T-cell (primary cell): ENCODE measurements around the gene SYNGR3. TPM values are rescaled to one million over a fixed set of nuclear protein-coding genes. Genes with fewer than 3 reads are reported as not detected.
"Not testable (repeated sequence)": the region's sequence is repeated elsewhere in the genome, so short reads cannot be mapped to it uniquely, and the experiment has no call there.

Source experiments
- ATAC-seq, 4 experiments: fragments of 200-7000 bp in 3 of 4; fragments of 150-1000 bp in 1 of 4; cut with Tn5 transposase; replicated peaks in 1 of 4; 1 replicate in 3 of 4; 2 replicates in 1 of 4; pipeline ENCODE4 v1.10.0; 2021; ENCODE audit warnings: moderate library complexity in 3 of 4, mild to moderate bottlenecking in 2 of 4, moderate number of reproducible peaks in 1 of 4
- CTCF ChIA-PET, 2 donors: fragments of 300-600 bp; sonication (Branson Sonifier 250); formaldehyde crosslinking; loops; one replicate each; lab custom pipeline; 2022; ENCODE audit warnings: antibody characterized with exemption in 2 of 2; lab: Charles Lee
- POLR2A ChIA-PET, 2 donors: fragments of 300-600 bp; sonication (Branson Sonifier 250); formaldehyde crosslinking; loops; one replicate each; lab custom pipeline; 2022; ENCODE audit warnings: antibody characterized with exemption in 2 of 2; lab: Charles Lee
- DNase-seq, 35 experiments: peaks; one replicate each; pipeline versions ENCODE4 v3.0.0 to v3.0.0-alpha.2; 2013 to 2023
- H3K27ac ChIP-seq: one replicate; pipeline ENCODE4 v1.5.1; 2013; ENCODE audit warnings: low read length
- H3K27me3 ChIP-seq, 2 experiments: replicated peaks in 1 of 2; 1 replicate in 1 of 2; 2 replicates in 1 of 2; pipeline versions ENCODE4 v1.6.1 to v1.7.0; 2013; ENCODE audit warnings: low read length in 1 of 2, mixed read lengths in 1 of 2; ENCODE audit not compliant: control insufficient read depth in 2 of 2, insufficient read depth in 2 of 2; ENCODE audit errors: extremely low read depth in 1 of 2
- H3K36me3 ChIP-seq, 2 donors: 1 replicate in 1 of 2; 2 replicates in 1 of 2; pipeline versions ENCODE4 v1.6.1 to v1.7.0; 2013; ENCODE audit warnings: low read length in 1 of 2; ENCODE audit not compliant: control insufficient read depth in 2 of 2, insufficient read depth in 1 of 2; ENCODE audit errors: extremely low read depth in 1 of 2
- H3K4me1 ChIP-seq, 2 experiments: 1 replicate in 1 of 2; 2 replicates in 1 of 2; pipeline versions ENCODE4 v1.6.1 to v1.7.0; 2013; ENCODE audit warnings: low read length in 2 of 2, mixed read lengths in 1 of 2; ENCODE audit not compliant: insufficient read depth in 2 of 2, control insufficient read depth in 1 of 2; ENCODE audit errors: extremely low read depth in 1 of 2
- H3K4me3 ChIP-seq, 2 donors: 1 replicate in 1 of 2; 2 replicates in 1 of 2; pipeline versions ENCODE4 v1.5.1 to v1.7.0; 2013; ENCODE audit warnings: mild to moderate bottlenecking in 2 of 2, low read length in 1 of 2, moderate library complexity in 1 of 2; ENCODE audit not compliant: control insufficient read depth in 1 of 2; ENCODE audit errors: extremely low read depth in 1 of 2
- H3K9me3 ChIP-seq: 2 replicates; pipeline ENCODE4 v1.7.0; 2013
- H3K27ac Mint-ChIP-seq, 2 donors: one replicate each; pipeline ENCODE4 v1.8.0; 2020 to 2021; ENCODE audit warnings: mild to moderate bottlenecking in 2 of 2, mixed read lengths in 2 of 2
- H3K27me3 Mint-ChIP-seq, 2 donors: one replicate each; pipeline ENCODE4 v1.8.0; 2021 to 2022; ENCODE audit warnings: mixed read lengths in 2 of 2
- H3K36me3 Mint-ChIP-seq: one replicate; pipeline ENCODE4 v1.8.0; 2021; ENCODE audit warnings: mixed read lengths
- H3K4me1 Mint-ChIP-seq, 3 donors: one replicate each; pipeline ENCODE4 v1.8.0; 2020 to 2022; ENCODE audit warnings: mixed read lengths in 3 of 3, mild to moderate bottlenecking in 1 of 3
- H3K4me3 Mint-ChIP-seq, 3 donors: one replicate each; pipeline ENCODE4 v1.8.0; 2020 to 2022; ENCODE audit warnings: mild to moderate bottlenecking in 3 of 3, mixed read lengths in 3 of 3, moderate library complexity in 3 of 3
- H3K9me3 Mint-ChIP-seq, 3 donors: one replicate each; pipeline ENCODE4 v1.8.0; 2020 to 2022; ENCODE audit warnings: mixed read lengths in 3 of 3
- WGBS: methylation state at CpG from one replicate; pipeline ENCODE4 v1.1.5; 2013; ENCODE audit warnings: missing lambda C conversion rate; ENCODE audit not compliant: insufficient coverage; 5-methylcytosine and 5-hydroxymethylcytosine counted together
- total RNA-seq, 35 experiments: library from RNA in 6 of 35; stranded (reverse) in 6 of 35; fragments of 120-200 nt in 1 of 35; gene quantifications; one replicate each; pipeline versions ENCODE4 v1.2.1 to v1.2.4 and lab custom pipeline; 2013 to 2026

The SYNGR3 gene
- total RNA-seq, 5 donors from 2014 or later (not counting 1 experiment from before 2014, with no cell fraction given): 1.1 to 5.7 (median 1.7) TPM

GRCh38 chr16:1949507-1949906 lies 40.3 kb upstream of the SYNGR3 start:
- CTCF ChIA-PET: no interaction called here
- no peak overlapping the region for H3K4me3 Mint-ChIP-seq
- Histone ChIP-seq H3K4me1 (no peaks in the 10 kb centered on the region), H3K27me3 (peaks cover 0 to 22% of the 10 kb centered on the region in 2 experiments), H3K36me3 (no peaks in the 10 kb centered on the region), H3K27ac (no peak overlapping the region), H3K9me3 (no peaks in the 10 kb centered on the region), H3K4me3 (no peak overlapping the region)
- H3K36me3 Mint-ChIP-seq: no peaks in the 10 kb centered on the region
- 89% methylated on average over 2 of the region's 11 CpGs for WGBS
- POLR2A ChIA-PET: no interaction called here
- H3K27ac Mint-ChIP-seq: no peak overlapping the region
- ATAC-seq (no peak), DNase-seq (no peak)
- H3K4me1 Mint-ChIP-seq: peaks cover 0 to 1% (median 0%) of the 10 kb centered on the region in 3 donors
- no peaks in the 10 kb centered on the region for H3K27me3 Mint-ChIP-seq
- no peaks in the 10 kb centered on the region for H3K9me3 Mint-ChIP-seq

GRCh38 chr16:1950047-1950446 lies 39.7 kb upstream of the SYNGR3 start:
- no peaks in the 10 kb centered on the region for H3K4me1 Mint-ChIP-seq
- no peaks in the 10 kb centered on the region for H3K4me1 ChIP-seq
- DNase-seq (no peak), ATAC-seq (no peak)
- no peaks in the 10 kb centered on the region for H3K36me3 ChIP-seq
- no peak overlapping the region for H3K4me3 ChIP-seq
- no peak overlapping the region for H3K27ac ChIP-seq
- no peaks in the 10 kb centered on the region for H3K9me3 ChIP-seq
- H3K9me3 Mint-ChIP-seq: no peaks in the 10 kb centered on the region
- H3K27ac Mint-ChIP-seq: no peak overlapping the region
- peaks cover 0 to 23% of the 10 kb centered on the region in 2 experiments for H3K27me3 ChIP-seq
- ChIA-PET CTCF (no interaction called here), POLR2A (no interaction called here)
- no peaks in the 10 kb centered on the region for H3K27me3 Mint-ChIP-seq
- 68% methylated on average over 6 of the region's 7 CpGs for WGBS
- H3K36me3 Mint-ChIP-seq: no peaks in the 10 kb centered on the region
- no peak overlapping the region for H3K4me3 Mint-ChIP-seq

GRCh38 chr16:1950559-1950958 lies 39.2 kb upstream of the SYNGR3 start:
- H3K36me3 Mint-ChIP-seq: no peaks in the 10 kb centered on the region
- H3K27ac Mint-ChIP-seq: no peak overlapping the region
- Histone ChIP-seq H3K27me3 (peaks cover 0 to 23% of the 10 kb centered on the region in 2 experiments), H3K27ac (no peak overlapping the region), H3K4me1 (no peaks in the 10 kb centered on the region), H3K9me3 (no peaks in the 10 kb centered on the region), H3K36me3 (no peaks in the 10 kb centered on the region), H3K4me3 (no peak overlapping the region)
- no peaks in the 10 kb centered on the region for H3K9me3 Mint-ChIP-seq
- DNase-seq (no peak), ATAC-seq (no peak)
- no peak overlapping the region for H3K4me3 Mint-ChIP-seq
- CTCF ChIA-PET: no interaction called here
- no peaks in the 10 kb centered on the region for H3K4me1 Mint-ChIP-seq
- H3K27me3 Mint-ChIP-seq: no peaks in the 10 kb centered on the region
- 85% methylated on average over 19 of the region's 19 CpGs for WGBS
- POLR2A ChIA-PET: no interaction called here

- Mint-ChIP-seq H3K27me3 (no peaks in the 10 kb centered on the region), H3K27ac (no peak overlapping the region), H3K4me3 (no peak overlapping the region), H3K9me3 (no peaks in the 10 kb centered on the region), H3K36me3 (no peaks in the 10 kb centered on the region), H3K4me1 (no peaks in the 10 kb centered on the region)
- ChIA-PET POLR2A (no interaction called here), CTCF (no interaction called here)
- H3K36me3 ChIP-seq: no peaks in the 10 kb centered on the region
- peaks cover 0 to 25% of the 10 kb centered on the region in 2 experiments for H3K27me3 ChIP-seq
- H3K27ac ChIP-seq: no peak overlapping the region
- H3K9me3 ChIP-seq: no peaks in the 10 kb centered on the region
- H3K4me3 ChIP-seq: no peak overlapping the region
- peaks cover 0 to 2% of the 10 kb centered on the region in 2 experiments for H3K4me1 ChIP-seq
- DNase-seq (no peak), ATAC-seq (no peak)
- WGBS: 94% methylated on average over 18 of the region's 22 CpGs
These were observed 36.0 kb upstream of the SYNGR3 start for GRCh38 chr16:1953734-1954133.

GRCh38 chr16:1957434-1958142 lies 32.2 kb upstream of the SYNGR3 start:
- H3K27ac Mint-ChIP-seq, H3K4me3 Mint-ChIP-seq, POLR2A ChIA-PET, H3K36me3 Mint-ChIP-seq, DNase-seq, H3K27me3 Mint-ChIP-seq, H3K27ac ChIP-seq, H3K9me3 Mint-ChIP-seq, ATAC-seq, H3K4me3 ChIP-seq, H3K9me3 ChIP-seq: not testable (repeated sequence)
- H3K4me1 Mint-ChIP-seq: peaks cover 15 to 29% (median 28%) of the 10 kb centered on the region in 3 donors
- Histone ChIP-seq H3K4me1 (peaks cover 7 to 38% of the 10 kb centered on the region in 2 experiments), H3K36me3 (peaks cover 7 to 16% of the 10 kb centered on the region in 2 donors), H3K27me3 (peaks cover 0 to 19% of the 10 kb centered on the region in 2 experiments)
- CTCF ChIA-PET: interaction anchor here (0.6 to 1.0 kb wide), 2 partner anchors 47 to 183 kb away, joined by 3 to 5 read pairs; no protein-coding TSS in a partner anchor
- WGBS: 98% methylated on average over 12 of the region's 22 CpGs

GRCh38 chr16:1958143-1958491 lies 31.7 kb upstream of the SYNGR3 start:
- Mint-ChIP-seq H3K36me3 (peaks cover 11% of the 10 kb centered on the region), H3K4me1 (peaks cover 20 to 34% (median 34%) of the 10 kb centered on the region in 3 donors)
- 79% methylated on average over 27 of the region's 30 CpGs for WGBS
- Histone ChIP-seq H3K27me3 (peaks cover 0 to 15% of the 10 kb centered on the region in 2 experiments), H3K4me1 (peaks cover 7 to 44% of the 10 kb centered on the region in 2 experiments), H3K36me3 (peaks cover 7 to 21% of the 10 kb centered on the region in 2 donors)
- DNase-seq, H3K4me3 Mint-ChIP-seq, H3K27ac ChIP-seq, H3K9me3 ChIP-seq, H3K9me3 Mint-ChIP-seq, POLR2A ChIA-PET, ATAC-seq, H3K4me3 ChIP-seq, H3K27me3 Mint-ChIP-seq, H3K27ac Mint-ChIP-seq: not testable (repeated sequence)
- CTCF ChIA-PET: interaction anchor here (0.6 to 1.2 kb wide), 3 partner anchors 14 to 182 kb away, joined by 3 to 5 read pairs (median 4); partner anchors contain the start of gene TBL3 (in 1 of the 2)
